ENCODE measurements around the gene INCA1.

Gene INCA1

GRCh38 chr17:4955091-4955490, 42.2 kb downstream of the INCA1 start:
- TF ChIP-seq EZH2 (IDR thresholded peaks at IDR 0.05; ENCODE audit: borderline replicate concordance, low read length) = no peak
- TF ChIP-seq, protein P1, sequence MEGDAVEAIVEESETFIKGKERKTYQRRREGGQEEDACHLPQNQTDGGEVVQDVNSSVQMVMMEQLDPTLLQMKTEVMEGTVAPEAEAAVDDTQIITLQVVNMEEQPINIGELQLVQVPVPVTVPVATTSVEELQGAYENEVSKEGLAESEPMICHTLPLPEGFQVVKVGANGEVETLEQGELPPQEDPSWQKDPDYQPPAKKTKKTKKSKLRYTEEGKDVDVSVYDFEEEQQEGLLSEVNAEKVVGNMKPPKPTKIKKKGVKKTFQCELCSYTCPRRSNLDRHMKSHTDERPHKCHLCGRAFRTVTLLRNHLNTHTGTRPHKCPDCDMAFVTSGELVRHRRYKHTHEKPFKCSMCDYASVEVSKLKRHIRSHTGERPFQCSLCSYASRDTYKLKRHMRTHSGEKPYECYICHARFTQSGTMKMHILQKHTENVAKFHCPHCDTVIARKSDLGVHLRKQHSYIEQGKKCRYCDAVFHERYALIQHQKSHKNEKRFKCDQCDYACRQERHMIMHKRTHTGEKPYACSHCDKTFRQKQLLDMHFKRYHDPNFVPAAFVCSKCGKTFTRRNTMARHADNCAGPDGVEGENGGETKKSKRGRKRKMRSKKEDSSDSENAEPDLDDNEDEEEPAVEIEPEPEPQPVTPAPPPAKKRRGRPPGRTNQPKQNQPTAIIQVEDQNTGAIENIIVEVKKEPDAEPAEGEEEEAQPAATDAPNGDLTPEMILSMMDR (IDR thresholded peaks at IDR 0.05; ENCODE audit: low read length) = no peak
- no peaks in the 10 kb centered on the region for H3K27me3 ChIP-seq (ENCODE audit: insufficient read depth, low read length)
- H4K20me1 ChIP-seq (ENCODE audit: insufficient read depth, low read length) = no peaks in the 10 kb centered on the region

GRCh38 chr17:4953451-4953961, 43.8 kb downstream of the INCA1 start:
- Histone ChIP-seq H3K27me3 (ENCODE audit: insufficient read depth, low read length) (no peaks in the 10 kb centered on the region), H3F3A (ENCODE audit: insufficient read depth, low read length) (no peaks in the 10 kb centered on the region), H3K4me2 (ENCODE audit: low read length) (no peak overlapping the region), H3K9me2 (ENCODE audit: low read depth, low read length) (no peaks in the 10 kb centered on the region), H2AFZ (ENCODE audit: low read length) (no peak overlapping the region), H3K4me1 (ENCODE audit: insufficient read depth, low read length, severe bottlenecking) (peaks cover 17% of the 10 kb centered on the region), H3K4me3 (ENCODE audit: low read depth, low read length, poor library complexity, severe bottlenecking) (no peak overlapping the region), H4K20me1 (ENCODE audit: insufficient read depth, low read length) (no peaks in the 10 kb centered on the region), H3K9ac (ENCODE audit: low read length) (no peak overlapping the region), H3K27ac (ENCODE audit: low read depth, low read length, poor library complexity, severe bottlenecking) (no peak overlapping the region), H3K9me3 (ENCODE audit: low read length) (no peaks in the 10 kb centered on the region), H3K79me2 (ENCODE audit: insufficient read depth, low read length) (no peaks in the 10 kb centered on the region), H3K36me3 (ENCODE audit: insufficient read depth, low read length) (no peaks in the 10 kb centered on the region)
- no peak for TF ChIP-seq EZH2 (IDR thresholded peaks at IDR 0.05; ENCODE audit: borderline replicate concordance, low read length)
- TF ChIP-seq, protein P1 (IDR thresholded peaks at IDR 0.05; ENCODE audit: low read length) = no peak

More at GRCh38 chr17:4955091-4955490, 42.2 kb downstream of the INCA1 start:
- H3K36me3 ChIP-seq (ENCODE audit: insufficient read depth, low read length) = peaks cover 10% of the 10 kb centered on the region
- H3K79me2 ChIP-seq (ENCODE audit: insufficient read depth, low read length) = no peaks in the 10 kb centered on the region
- peaks cover 12% of the 10 kb centered on the region for H3K4me1 ChIP-seq (ENCODE audit: insufficient read depth, low read length, severe bottlenecking)
- H3K9me2 ChIP-seq (ENCODE audit: low read depth, low read length) = no peaks in the 10 kb centered on the region
- H3K4me3 ChIP-seq (ENCODE audit: low read depth, low read length, poor library complexity, severe bottlenecking) = no peak overlapping the region
- no peak overlapping the region for H2AFZ ChIP-seq (ENCODE audit: low read length)
- no peaks in the 10 kb centered on the region for H3F3A ChIP-seq (ENCODE audit: insufficient read depth, low read length)
- H3K27ac ChIP-seq (ENCODE audit: low read depth, low read length, poor library complexity, severe bottlenecking) = no peak overlapping the region
- H3K9me3 ChIP-seq (ENCODE audit: low read length) = no peaks in the 10 kb centered on the region
- no peak overlapping the region for H3K9ac ChIP-seq (ENCODE audit: low read length)
- H3K4me2 ChIP-seq (ENCODE audit: low read length) = no peak overlapping the region

- TF ChIP-seq, protein P1 (IDR thresholded peaks at IDR 0.05; ENCODE audit: low read length) = no peak
- no peak for TF ChIP-seq EZH2 (IDR thresholded peaks at IDR 0.05; ENCODE audit: borderline replicate concordance, low read length)
- Histone ChIP-seq H3K9me3 (ENCODE audit: low read length) (no peaks in the 10 kb centered on the region), H3K27me3 (ENCODE audit: insufficient read depth, low read length) (no peaks in the 10 kb centered on the region), H3F3A (ENCODE audit: insufficient read depth, low read length) (no peaks in the 10 kb centered on the region), H3K4me3 (ENCODE audit: low read depth, low read length, poor library complexity, severe bottlenecking) (no peak overlapping the region), H3K27ac (ENCODE audit: low read depth, low read length, poor library complexity, severe bottlenecking) (no peak overlapping the region), H3K9me2 (ENCODE audit: low read depth, low read length) (no peaks in the 10 kb centered on the region), H3K9ac (ENCODE audit: low read length) (no peak overlapping the region), H3K4me1 (ENCODE audit: insufficient read depth, low read length, severe bottlenecking) (peaks cover 23% of the 10 kb centered on the region), H3K4me2 (ENCODE audit: low read length) (no peak overlapping the region), H2AFZ (ENCODE audit: low read length) (no peak overlapping the region), H4K20me1 (ENCODE audit: insufficient read depth, low read length) (no peaks in the 10 kb centered on the region), H3K36me3 (ENCODE audit: insufficient read depth, low read length) (peaks cover 16% of the 10 kb centered on the region), H3K79me2 (ENCODE audit: insufficient read depth, low read length) (peaks cover 9% of the 10 kb centered on the region)
Observed at GRCh38 chr17:4951486-4951885, 45.8 kb downstream of the INCA1 start.
